BE2C (cell line): ENCODE data around the gene EDC3.

Source experiments
- DNase-seq: peaks from one replicate; pipeline ENCODE4 v3.0.0-alpha.2; 2020
- H3K27me3 ChIP-seq: fragments of 250-450 bp; sonication (Bioruptor Pico); 2 replicates; pipeline ENCODE4 v1.5.1; 2020; ENCODE audit warnings: mild to moderate bottlenecking
- H3K36me3 ChIP-seq: fragments of 250-450 bp; sonication (Bioruptor Pico); 2 replicates; pipeline ENCODE4 v1.5.1; 2020; ENCODE audit warnings: mild to moderate bottlenecking
- H3K4me1 ChIP-seq: fragments of 250-450 bp; sonication (Bioruptor Pico); 2 replicates; pipeline ENCODE4 v1.5.1; 2020
- H3K4me3 ChIP-seq: 2 replicates; pipeline ENCODE4 v1.5.1; 2011; ENCODE audit warnings: low read depth, low read length
- H3K9me3 ChIP-seq: fragments of 250-450 bp; sonication (Bioruptor Pico); 2 replicates; pipeline ENCODE4 v1.5.1; 2020
- TF ChIP-seq, protein P1 (sequence below): IDR thresholded peaks from 2 replicates; pipeline ENCODE4 v1.5.1; 2012; ENCODE audit warnings: mild to moderate bottlenecking, low read depth, low read length

Gene EDC3

GRCh38 chr15:74648051-74648842 lies 47.6 kb downstream of the EDC3 start:
- TF ChIP-seq, protein P1, sequence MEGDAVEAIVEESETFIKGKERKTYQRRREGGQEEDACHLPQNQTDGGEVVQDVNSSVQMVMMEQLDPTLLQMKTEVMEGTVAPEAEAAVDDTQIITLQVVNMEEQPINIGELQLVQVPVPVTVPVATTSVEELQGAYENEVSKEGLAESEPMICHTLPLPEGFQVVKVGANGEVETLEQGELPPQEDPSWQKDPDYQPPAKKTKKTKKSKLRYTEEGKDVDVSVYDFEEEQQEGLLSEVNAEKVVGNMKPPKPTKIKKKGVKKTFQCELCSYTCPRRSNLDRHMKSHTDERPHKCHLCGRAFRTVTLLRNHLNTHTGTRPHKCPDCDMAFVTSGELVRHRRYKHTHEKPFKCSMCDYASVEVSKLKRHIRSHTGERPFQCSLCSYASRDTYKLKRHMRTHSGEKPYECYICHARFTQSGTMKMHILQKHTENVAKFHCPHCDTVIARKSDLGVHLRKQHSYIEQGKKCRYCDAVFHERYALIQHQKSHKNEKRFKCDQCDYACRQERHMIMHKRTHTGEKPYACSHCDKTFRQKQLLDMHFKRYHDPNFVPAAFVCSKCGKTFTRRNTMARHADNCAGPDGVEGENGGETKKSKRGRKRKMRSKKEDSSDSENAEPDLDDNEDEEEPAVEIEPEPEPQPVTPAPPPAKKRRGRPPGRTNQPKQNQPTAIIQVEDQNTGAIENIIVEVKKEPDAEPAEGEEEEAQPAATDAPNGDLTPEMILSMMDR = no peak
- Histone ChIP-seq H3K27me3 (no peaks in the 10 kb centered on the region), H3K4me3 (no peak overlapping the region), H3K4me1 (peaks cover 5% of the 10 kb centered on the region), H3K9me3 (no peaks in the 10 kb centered on the region), H3K36me3 (peaks cover 13% of the 10 kb centered on the region)
- no peak for DNase-seq

DNA sequence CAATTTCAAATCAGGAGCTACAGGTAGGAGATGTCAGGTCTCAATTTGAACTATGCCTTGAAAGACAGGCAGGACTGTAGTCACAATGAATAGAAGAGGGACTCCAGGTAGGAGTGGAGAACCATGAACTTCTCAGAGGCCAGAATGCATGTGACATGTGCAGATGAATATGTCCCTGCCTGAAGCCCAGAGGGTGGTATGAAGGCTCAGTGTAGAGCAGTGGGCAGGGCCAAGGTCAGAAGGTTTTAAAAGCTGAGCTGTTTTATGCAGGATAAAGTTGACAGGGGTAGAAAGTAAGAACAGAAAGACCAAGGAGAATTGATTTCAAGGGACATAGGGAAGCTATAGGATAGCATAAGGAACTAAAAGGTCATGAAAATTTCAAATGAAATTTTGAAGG lies 49.3 kb downstream of the EDC3 start:
- no peak for DNase-seq

GRCh38 chr15:74643665-74644204 lies 52.1 kb downstream of the EDC3 start:
- Histone ChIP-seq H3K4me1 (peaks cover 6% of the 10 kb centered on the region), H3K27me3 (no peaks in the 10 kb centered on the region), H3K4me3 (no peak overlapping the region), H3K9me3 (no peaks in the 10 kb centered on the region), H3K36me3 (peaks cover 18% of the 10 kb centered on the region)
- DNase-seq = no peak
- TF ChIP-seq, protein P1 = no peak

More for the DNA sequence above, 49.3 kb downstream of the EDC3 start:
- TF ChIP-seq, protein P1 = no peak
- Histone ChIP-seq H3K4me3 (no peak overlapping the region), H3K9me3 (no peaks in the 10 kb centered on the region), H3K4me1 (peaks cover 6% of the 10 kb centered on the region), H3K36me3 (peaks cover 9% of the 10 kb centered on the region), H3K27me3 (no peaks in the 10 kb centered on the region)

DNA sequence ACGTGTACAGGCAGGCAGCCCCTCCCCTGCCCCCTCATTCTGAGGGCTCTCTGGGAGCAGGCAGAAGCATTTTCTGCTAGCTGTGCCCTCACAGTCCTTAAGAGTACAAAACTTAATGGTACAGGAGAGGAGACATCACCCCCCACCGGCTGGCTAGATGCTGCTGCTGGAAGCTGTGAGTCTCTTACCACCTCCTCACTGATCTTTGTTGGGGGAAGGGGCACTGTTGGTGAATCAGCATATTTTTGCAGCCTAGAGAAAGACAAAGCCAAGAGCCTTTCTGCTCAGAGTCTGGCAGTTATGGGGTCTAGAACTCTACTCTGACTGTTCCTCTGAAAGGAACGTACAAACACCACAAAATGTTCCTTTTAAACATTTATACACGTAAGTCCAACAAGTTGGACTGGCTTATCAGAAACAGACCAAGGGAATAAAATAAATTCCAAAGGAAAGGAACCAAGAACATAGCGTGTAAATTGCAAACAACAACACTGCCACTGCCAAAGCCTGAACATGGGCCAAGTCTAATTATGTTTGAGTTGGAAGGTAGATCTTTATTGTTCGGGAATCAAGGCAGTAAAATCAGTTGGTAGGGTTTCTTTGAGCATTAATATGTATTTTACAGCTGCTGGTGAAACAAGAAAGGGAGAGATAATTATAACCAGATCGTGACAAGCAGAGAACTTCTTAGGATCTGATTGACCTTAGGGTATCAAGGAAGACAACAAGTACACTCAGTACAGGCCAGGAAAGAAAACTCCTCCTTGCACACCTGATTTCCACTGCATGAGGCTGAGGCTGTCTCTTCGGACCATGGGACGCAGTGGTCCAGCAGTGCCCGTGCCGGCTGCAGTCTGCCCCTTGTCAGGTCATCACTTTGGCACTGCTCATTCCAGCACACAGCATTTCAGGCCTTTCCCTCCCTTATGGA lies 52.8 kb downstream of the EDC3 start:
- Histone ChIP-seq H3K36me3 (peaks cover 20% of the 10 kb centered on the region), H3K9me3 (no peaks in the 10 kb centered on the region), H3K27me3 (no peaks in the 10 kb centered on the region), H3K4me1 (peaks cover 6% of the 10 kb centered on the region), H3K4me3 (no peak overlapping the region)
- no peak for DNase-seq
- TF ChIP-seq, protein P1 = no peak

DNA sequence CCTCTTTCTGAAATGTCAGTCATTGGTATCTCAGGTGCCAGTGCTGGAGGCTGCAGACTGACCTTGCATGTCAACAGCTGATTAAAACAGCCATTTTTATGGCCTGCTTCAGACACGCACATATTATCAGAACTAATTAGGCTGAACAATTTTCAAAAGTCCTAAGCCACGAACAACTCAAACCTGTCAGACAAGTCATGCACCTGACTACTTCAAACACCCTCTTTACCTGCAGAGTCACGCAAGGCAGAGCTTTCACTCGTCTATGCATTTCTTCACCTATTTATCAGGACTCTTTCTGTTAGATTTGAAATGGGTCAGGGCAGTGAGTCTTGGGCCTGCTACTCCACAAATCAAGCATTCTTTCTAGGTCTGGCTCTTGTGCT lies 53.5 kb downstream of the EDC3 start:
- H3K9me3 ChIP-seq = no peaks in the 10 kb centered on the region
- no peaks in the 10 kb centered on the region for H3K27me3 ChIP-seq
- no peak overlapping the region for H3K4me3 ChIP-seq
- TF ChIP-seq, protein P1 = no peak
- H3K4me1 ChIP-seq = peaks cover 6% of the 10 kb centered on the region
- DNase-seq = no peak
- peaks cover 20% of the 10 kb centered on the region for H3K36me3 ChIP-seq
